ENCODE measurements around the gene ARX. TPM values are rescaled to one million over a fixed set of nuclear protein-coding genes. Genes with fewer than 3 reads are reported as not detected.

Gene ARX
- total RNA-seq, 1 experiment from 2014 or later: not detected

- Histone ChIP-seq H3K36me3 (ENCODE audit: low read depth, low read length) (no peaks in the 10 kb centered on the region), H3K27me3 (ENCODE audit: low read length) (peaks cover 47% of the 10 kb centered on the region), H3F3A (ENCODE audit: low read length, unreplicated experiment) (no peaks in the 10 kb centered on the region), H4K20me1 (ENCODE audit: low read length) (no peaks in the 10 kb centered on the region), H3K9ac (ENCODE audit: low read length) (no peak overlapping the region), H3K9me2 (replicated peaks; ENCODE audit: low read length) (no peaks in the 10 kb centered on the region), H3K4me2 (ENCODE audit: low read length) (no peak overlapping the region), H3K4me3 (ENCODE audit: low read length) (no peak overlapping the region), H3K27ac (ENCODE audit: low read length) (no peak overlapping the region), H3K9me3 (ENCODE audit: low read length) (no peaks in the 10 kb centered on the region), H3K4me1 (ENCODE audit: insufficient read depth, low read length) (no peaks in the 10 kb centered on the region), H2AFZ (ENCODE audit: low read length) (no peak overlapping the region), H3K79me2 (ENCODE audit: low read length) (no peaks in the 10 kb centered on the region)
- ATAC-seq: no peak
- BruUV-seq (replicated peaks): no TSS peak
- POLR2A ChIA-PET (ENCODE audit: unreplicated experiment): no interaction called here
- no peak for DNase-seq
- CTCF ChIA-PET: no interaction called here
- intact Hi-C loops (cut with micrococcal nuclease): no loop called here
- TF ChIP-seq EZH2phosphoT487 (IDR thresholded peaks at IDR 0.05; ENCODE audit: borderline replicate concordance, low read length) (no peak), CTCF (conservative IDR thresholded peaks at IDR 0.05; ENCODE audit: low read depth, low read length) (no peak), EZH2 (IDR thresholded peaks at IDR 0.05; ENCODE audit: low read length, unreplicated experiment) (no peak)
Measured at GRCh38 chrX:25019707-25020390, 4.1 kb upstream of the ARX start.

- no TSS peak for BruUV-seq (replicated peaks)
Measured at GRCh38 chrX:25018682-25019081, 2.9 kb upstream of the ARX start.

More at GRCh38 chrX:25018682-25019081, 2.9 kb upstream of the ARX start:
- peaks cover 57% of the 10 kb centered on the region for H3K27me3 ChIP-seq (ENCODE audit: low read length)
- no peaks in the 10 kb centered on the region for H3K4me1 ChIP-seq (ENCODE audit: insufficient read depth, low read length)
- POLR2A ChIA-PET (ENCODE audit: unreplicated experiment): no interaction called here
- no peaks in the 10 kb centered on the region for H3F3A ChIP-seq (ENCODE audit: low read length, unreplicated experiment)
- TF ChIP-seq EZH2phosphoT487 (IDR thresholded peaks at IDR 0.05; ENCODE audit: borderline replicate concordance, low read length) (no peak), CTCF (conservative IDR thresholded peaks at IDR 0.05; ENCODE audit: low read depth, low read length) (no peak), EZH2 (IDR thresholded peaks at IDR 0.05; ENCODE audit: low read length, unreplicated experiment) (no peak)
- H3K4me2 ChIP-seq (ENCODE audit: low read length): no peak overlapping the region
- H3K79me2 ChIP-seq (ENCODE audit: low read length): no peaks in the 10 kb centered on the region
- H3K9me3 ChIP-seq (ENCODE audit: low read length): no peaks in the 10 kb centered on the region
- H2AFZ ChIP-seq (ENCODE audit: low read length): no peak overlapping the region
- no peak overlapping the region for H3K27ac ChIP-seq (ENCODE audit: low read length)
- DNase-seq (no peak), ATAC-seq (no peak)
- no peaks in the 10 kb centered on the region for H4K20me1 ChIP-seq (ENCODE audit: low read length)
- CTCF ChIA-PET: no interaction called here
- no peak overlapping the region for H3K9ac ChIP-seq (ENCODE audit: low read length)
- H3K9me2 ChIP-seq (replicated peaks; ENCODE audit: low read length): no peaks in the 10 kb centered on the region
- intact Hi-C loops (cut with micrococcal nuclease): no loop called here
- H3K4me3 ChIP-seq (ENCODE audit: low read length): no peak overlapping the region
- no peaks in the 10 kb centered on the region for H3K36me3 ChIP-seq (ENCODE audit: low read depth, low read length)

Measured in PC-3 (cell line).